Upper lobe of left lung (tissue), 4 donors: ENCODE data around the gene PMPCA.

Source experiments
- CTCF ChIP-seq, 6 experiments: fragments of 450-650 bp in 4 of 6; fragments of 200-600 bp in 2 of 6; sonication (generic) in 2 of 6; IDR thresholded peaks; one replicate each; pipeline ENCODE4 v1.5.1; 2016 to 2019; ENCODE audit warnings: antibody characterized with exemption in 6 of 6
- EP300 ChIP-seq, 4 donors: sonication (generic); formaldehyde crosslinking; IDR thresholded peaks; one replicate each; pipeline ENCODE4 v1.5.1; 2017; ENCODE audit warnings: antibody characterized with exemption in 4 of 4, control low read depth in 2 of 4
- POLR2A ChIP-seq, 4 donors: fragments of 450-650 bp; IDR thresholded peaks; one replicate each; pipeline ENCODE4 v1.5.1; 2016 to 2017; ENCODE audit warnings: antibody characterized with exemption in 4 of 4, mild to moderate bottlenecking in 2 of 4
- POLR2AphosphoS5 ChIP-seq, 2 donors: sonication (generic); formaldehyde crosslinking; IDR thresholded peaks; one replicate each; pipeline ENCODE4 v1.5.1; 2017; ENCODE audit warnings: antibody characterized with exemption in 2 of 2

GRCh38 chr9:136372561-136373299 is 37.7 kb upstream of the PMPCA start:
- no peak for TF ChIP-seq POLR2A (IDR thresholded peaks at IDR 0.05)
- TF ChIP-seq CTCF (IDR thresholded peaks at IDR 0.05), result peak in 1 of 6 experiments; percentile 17
- no peak for TF ChIP-seq POLR2AphosphoS5 (IDR thresholded peaks at IDR 0.05)
- no peak for TF ChIP-seq EP300 (IDR thresholded peaks at IDR 0.05)
